Spleen (tissue), 11 donors: ENCODE data around the gene CHD1. TPM values are rescaled to one million over a fixed set of nuclear protein-coding genes. Genes with fewer than 3 reads are reported as not detected.

ENCODE experiments used
- DNase-seq: peaks from one replicate; pipeline ENCODE4 v3.0.0-alpha.2; 2020
- H3K27ac ChIP-seq, 8 donors: fragments of 200-600 bp; sonication (generic) in 7 of 8; 1 replicate in 4 of 8; 2 replicates in 4 of 8; pipeline versions ENCODE4 v1.5.0 to v1.8.0; 2016 to 2021; ENCODE audit warnings: inconsistent platforms in 4 of 8, mild to moderate bottlenecking in 4 of 8, moderate library complexity in 1 of 8
- H3K27me3 ChIP-seq, 7 donors: fragments of 200-600 bp; sonication (generic) in 6 of 7; replicated peaks in 1 of 7; 1 replicate in 4 of 7; 2 replicates in 3 of 7; pipeline versions ENCODE4 v1.5.0 to v1.8.0; 2016 to 2021; ENCODE audit warnings: inconsistent platforms in 3 of 7, mild to moderate bottlenecking in 1 of 7
- H3K36me3 ChIP-seq, 6 donors: fragments of 200-600 bp; sonication (generic) in 5 of 6; 1 replicate in 4 of 6; 2 replicates in 2 of 6; pipeline versions ENCODE4 v1.5.0 to v1.8.0; 2016 to 2021; ENCODE audit warnings: inconsistent platforms in 2 of 6
- H3K4me1 ChIP-seq, 6 donors: fragments of 200-600 bp; sonication (generic) in 5 of 6; 1 replicate in 3 of 6; 2 replicates in 3 of 6; pipeline versions ENCODE4 v1.5.0 to v1.8.0; 2016 to 2021; ENCODE audit warnings: inconsistent platforms in 3 of 6
- H3K4me3 ChIP-seq, 8 donors: fragments of 200-600 bp; sonication (generic) in 7 of 8; 1 replicate in 4 of 8; 2 replicates in 4 of 8; pipeline versions ENCODE4 v1.5.0 to v1.8.0; 2016 to 2021; ENCODE audit warnings: inconsistent platforms in 4 of 8, mild to moderate bottlenecking in 4 of 8, moderate library complexity in 2 of 8
- H3K9me3 ChIP-seq, 8 donors: fragments of 200-600 bp; sonication (generic) in 7 of 8; 1 replicate in 4 of 8; 2 replicates in 4 of 8; pipeline versions ENCODE4 v1.5.0 to v1.8.0; 2016 to 2021; ENCODE audit warnings: inconsistent platforms in 4 of 8
- POLR2A ChIP-seq, 3 donors: fragments of 450-650 bp; IDR thresholded peaks; one replicate each; pipeline ENCODE4 v1.5.1; 2017; ENCODE audit warnings: antibody characterized with exemption in 3 of 3, mild to moderate bottlenecking in 1 of 3
- POLR2AphosphoS5 ChIP-seq, 3 donors: sonication (generic); formaldehyde crosslinking; IDR thresholded peaks; one replicate each; pipeline ENCODE4 v1.5.1; 2017; ENCODE audit warnings: antibody characterized with exemption in 3 of 3
- WGBS, 5 donors: extraction: QIAGEN DNeasy Blood & Tissue Kit in 3 of 5; methylation state at CpG; one replicate each; pipeline versions ENCODE4 v1.1.5 to v1.1.7; 2013 to 2018; 5-methylcytosine and 5-hydroxymethylcytosine counted together
- intact Hi-C: fragments of 100-400 bp; cut with DNase I; formaldehyde crosslinking; loops from one replicate; pipeline ENCODE4 v1.15.0; 2023; ENCODE audit warnings: low total_unique reads
- polyA plus RNA-seq, 3 donors: library from polyadenylated mRNA; stranded (reverse); fragments of 200-250 nt; gene quantifications; one replicate each; pipeline ENCODE4 v1.2.1, GENCODE V29; 2013
- total RNA-seq, 7 donors: library from RNA; depleted of rRNA in 3 of 7; stranded (reverse); fragments of >200 nt in 3 of 7; fragmentation: NEBNext Ultra II Directional in 4 of 7; extraction: Animal tissue kit (Norgen Biotek cat#: 25700) in 4 of 7; gene quantifications; one replicate each; pipeline versions ENCODE4 v1.1.0 to v1.2.1, GENCODE V29; 2016 to 2021
- TF ChIP-seq, protein P1 (sequence below), 11 experiments: fragments of 200-600 bp in 7 of 11; fragments of 450-650 bp in 4 of 11; sonication (generic) in 4 of 11; IDR thresholded peaks in 8 of 11; conservative IDR thresholded peaks in 3 of 11; 1 replicate in 7 of 11; 2 replicates in 4 of 11; pipeline versions ENCODE4 v1.4.0 to v1.8.0; 2016 to 2021; ENCODE audit warnings: antibody characterized with exemption in 11 of 11, inconsistent platforms in 4 of 11, mild to moderate bottlenecking in 1 of 11
- donor health status: healthy with polysubstance abuse.
- donor health status: DM: no; HTN: no; CAD: no; lungs with moderate emphysema.
- donor health status: DM: no; HTN: no; CAD: no.
- donor health status: Bipolar disorder and iron deficiency.
- donor health status: healthy.
- donor health status: DM: no; HTN: no; CAD: no.
- donor health status: DM: yes; HTN: yes; CAD: no.

CHD1 gene
- total and polyA plus RNA-seq, 10 donors: 17.3 to 118 (median 66.1) TPM

- TF ChIP-seq POLR2AphosphoS5 (IDR thresholded peaks at IDR 0.05) (no peak), POLR2A (IDR thresholded peaks at IDR 0.05) (no peak)
- TF ChIP-seq, protein P1, sequence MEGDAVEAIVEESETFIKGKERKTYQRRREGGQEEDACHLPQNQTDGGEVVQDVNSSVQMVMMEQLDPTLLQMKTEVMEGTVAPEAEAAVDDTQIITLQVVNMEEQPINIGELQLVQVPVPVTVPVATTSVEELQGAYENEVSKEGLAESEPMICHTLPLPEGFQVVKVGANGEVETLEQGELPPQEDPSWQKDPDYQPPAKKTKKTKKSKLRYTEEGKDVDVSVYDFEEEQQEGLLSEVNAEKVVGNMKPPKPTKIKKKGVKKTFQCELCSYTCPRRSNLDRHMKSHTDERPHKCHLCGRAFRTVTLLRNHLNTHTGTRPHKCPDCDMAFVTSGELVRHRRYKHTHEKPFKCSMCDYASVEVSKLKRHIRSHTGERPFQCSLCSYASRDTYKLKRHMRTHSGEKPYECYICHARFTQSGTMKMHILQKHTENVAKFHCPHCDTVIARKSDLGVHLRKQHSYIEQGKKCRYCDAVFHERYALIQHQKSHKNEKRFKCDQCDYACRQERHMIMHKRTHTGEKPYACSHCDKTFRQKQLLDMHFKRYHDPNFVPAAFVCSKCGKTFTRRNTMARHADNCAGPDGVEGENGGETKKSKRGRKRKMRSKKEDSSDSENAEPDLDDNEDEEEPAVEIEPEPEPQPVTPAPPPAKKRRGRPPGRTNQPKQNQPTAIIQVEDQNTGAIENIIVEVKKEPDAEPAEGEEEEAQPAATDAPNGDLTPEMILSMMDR (IDR thresholded peaks at IDR 0.05 in 8 of 11, conservative IDR thresholded peaks at IDR 0.05 in 3 of 11): no peak
- no peak overlapping the region for H3K27ac ChIP-seq
- H3K36me3 ChIP-seq: no peaks in the 10 kb centered on the region
- H3K27me3 ChIP-seq: no peaks in the 10 kb centered on the region
- intact Hi-C loops: no loop called here
- H3K9me3 ChIP-seq: no peaks in the 10 kb centered on the region
- 55 to 74% (median 67%) methylated on average over 4 of the region's 4 CpGs for WGBS, 5 donors
- H3K4me3 ChIP-seq: no peak overlapping the region
- DNase-seq: no peak
- peaks cover 0 to 15% (median 7%) of the 10 kb centered on the region in 6 donors for H3K4me1 ChIP-seq
These were observed 47.0 kb upstream of the CHD1 start for GRCh38 chr5:98975682-98976407.

- no peaks in the 10 kb centered on the region for H3K27me3 ChIP-seq
- 82 to 94% (median 90%) methylated on average over 2 of the region's 2 CpGs for WGBS, 5 donors
- intact Hi-C loops: no loop called here
- no peak for DNase-seq
- TF ChIP-seq POLR2AphosphoS5 (IDR thresholded peaks at IDR 0.05): no peak
- TF ChIP-seq, protein P1 (IDR thresholded peaks at IDR 0.05 in 8 of 11, conservative IDR thresholded peaks at IDR 0.05 in 3 of 11): no peak
- TF ChIP-seq POLR2A (IDR thresholded peaks at IDR 0.05): no peak
- no peaks in the 10 kb centered on the region for H3K9me3 ChIP-seq
- H3K27ac ChIP-seq: no peak overlapping the region
- H3K4me3 ChIP-seq: no peak overlapping the region
- no peaks in the 10 kb centered on the region for H3K36me3 ChIP-seq
- peaks cover 0 to 15% (median 7%) of the 10 kb centered on the region in 6 donors for H3K4me1 ChIP-seq
These were observed 46.4 kb upstream of the CHD1 start for GRCh38 chr5:98975223-98975622.

DNA sequence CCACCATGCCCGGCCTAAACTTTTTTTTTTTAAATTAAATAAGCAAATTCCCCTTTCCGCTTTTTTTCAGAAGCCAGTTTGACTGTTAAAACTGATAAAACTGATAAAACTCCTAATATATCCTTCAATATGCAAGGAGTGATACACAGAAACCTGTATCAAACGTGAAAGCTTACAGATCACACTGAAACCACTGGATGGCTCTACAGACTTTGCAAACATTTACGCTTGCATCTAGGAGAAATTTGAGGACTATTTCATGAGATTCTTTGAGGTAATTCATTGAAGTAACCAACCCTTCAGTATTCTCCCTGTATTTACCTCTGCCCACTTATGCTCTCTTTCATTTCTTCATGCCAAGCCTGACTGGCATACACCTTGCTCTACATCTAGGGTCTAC is 40.6 kb upstream of the CHD1 start:
- WGBS, 5 donors: 91 to 96% (median 93%) methylated on average over 4 of the region's 4 CpGs
- Histone ChIP-seq H3K36me3 (no peaks in the 10 kb centered on the region), H3K27ac (no peak overlapping the region), H3K4me1 (no peaks in the 10 kb centered on the region), H3K9me3 (peaks cover 0 to 10% (median 4%) of the 10 kb centered on the region in 8 donors), H3K4me3 (no peak overlapping the region), H3K27me3 (no peaks in the 10 kb centered on the region)
- no peak for DNase-seq
- TF ChIP-seq POLR2AphosphoS5 (IDR thresholded peaks at IDR 0.05) (no peak), POLR2A (IDR thresholded peaks at IDR 0.05) (no peak)
- TF ChIP-seq, protein P1 (IDR thresholded peaks at IDR 0.05 in 8 of 11, conservative IDR thresholded peaks at IDR 0.05 in 3 of 11): no peak
- intact Hi-C loops: no loop called here

GRCh38 chr5:98968056-98968564 is 39.3 kb upstream of the CHD1 start:
- WGBS, 5 donors: 84 to 98% (median 93%) methylated on average over 4 of the region's 4 CpGs
- intact Hi-C loops: no loop called here
- DNase-seq: no peak
- no peaks in the 10 kb centered on the region for H3K27me3 ChIP-seq
- H3K4me3 ChIP-seq: no peak overlapping the region
- no peaks in the 10 kb centered on the region for H3K4me1 ChIP-seq
- H3K27ac ChIP-seq: no peak overlapping the region
- H3K9me3 ChIP-seq: peaks cover 0 to 10% (median 4%) of the 10 kb centered on the region in 8 donors
- no peaks in the 10 kb centered on the region for H3K36me3 ChIP-seq
- no peak for TF ChIP-seq POLR2AphosphoS5 (IDR thresholded peaks at IDR 0.05)
- TF ChIP-seq, protein P1 (IDR thresholded peaks at IDR 0.05 in 8 of 11, conservative IDR thresholded peaks at IDR 0.05 in 3 of 11): no peak
- no peak for TF ChIP-seq POLR2A (IDR thresholded peaks at IDR 0.05)
